Spinal cord (tissue), 10 donors: Measurements from ENCODE around the gene TMEM53. TPM values are rescaled to one million over a fixed set of nuclear protein-coding genes. Genes with fewer than 3 reads are reported as not detected.
A peak's percentile ranks its signal among the peaks of the same experiment; 100 is the strongest.

Source experiments
- DNase-seq, 6 donors: peaks; one replicate each; pipeline versions ENCODE4 v3.0.0 to v3.0.0-alpha.2; 2013 to 2015; ENCODE audit warnings: low spot score in 6 of 6, low read depth in 4 of 6
- H3K27ac ChIP-seq: one replicate; pipeline ENCODE4 v1.5.1; 2013; ENCODE audit warnings: low read depth, low read length, control low read depth
- H3K27me3 ChIP-seq: one replicate; pipeline ENCODE4 v1.6.1; 2013; ENCODE audit warnings: low read length; ENCODE audit not compliant: control insufficient read depth, insufficient read depth
- H3K36me3 ChIP-seq: one replicate; pipeline ENCODE4 v1.6.1; 2013; ENCODE audit warnings: low read length; ENCODE audit not compliant: control insufficient read depth, insufficient read depth
- H3K4me1 ChIP-seq: one replicate; pipeline ENCODE4 v1.6.1; 2013; ENCODE audit warnings: low read length; ENCODE audit not compliant: control insufficient read depth, insufficient read depth
- H3K4me3 ChIP-seq: one replicate; pipeline ENCODE4 v1.5.1; 2013; ENCODE audit warnings: low read depth, low read length, control low read depth
- H3K9me3 ChIP-seq: one replicate; pipeline ENCODE4 v1.6.1; 2013; ENCODE audit warnings: low read length; ENCODE audit not compliant: control insufficient read depth, insufficient read depth
- WGBS: methylation state at CpG from one replicate; pipeline ENCODE4 v1.1.5; 2013; ENCODE audit warnings: missing lambda C conversion rate; ENCODE audit not compliant: insufficient coverage; 5-methylcytosine and 5-hydroxymethylcytosine counted together
- polyA plus RNA-seq, 2 donors: library from polyadenylated mRNA; unstranded; fragments of 120-200 nt; gene quantifications; one replicate each; pipeline ENCODE4 v1.2.1, GENCODE V29; 2013; ENCODE audit not compliant: insufficient read length in 2 of 2
- total RNA-seq, 2 donors: library from RNA; depleted of rRNA in 1 of 2; stranded (reverse); fragments of 120-200 nt in 1 of 2; fragments of >200 nt in 1 of 2; gene quantifications; one replicate each; pipeline versions ENCODE4 v1.2.3 to v1.2.4, GENCODE V29; 2013 to 2014
- donor health status: healthy.

TMEM53 gene
- total and polyA plus RNA-seq, 4 donors = 3.0 to 14.8 (median 11.9) TPM

GRCh38 chr1:44644806-44645205, 29.5 kb downstream of the TMEM53 start:
- Histone ChIP-seq H3K4me3 (no peak overlapping the region), H3K27ac (no peak overlapping the region), H3K36me3 (peaks cover 92% of the 10 kb centered on the region), H3K27me3 (no peaks in the 10 kb centered on the region), H3K4me1 (peaks cover 51% of the 10 kb centered on the region), H3K9me3 (no peaks in the 10 kb centered on the region)
- WGBS = 90% methylated on average over 7 of the region's 7 CpGs
- no peak for DNase-seq

- DNase-seq = peak in 1 of 6 donors; percentile 60
- H3K27ac ChIP-seq = peak overlapping the region; percentile 48
- H3K4me3 ChIP-seq = no peak overlapping the region
- peaks cover 49% of the 10 kb centered on the region for H3K4me1 ChIP-seq
- peaks cover 90% of the 10 kb centered on the region for H3K36me3 ChIP-seq
- no peaks in the 10 kb centered on the region for H3K27me3 ChIP-seq
- WGBS = 66% methylated on average over 5 of the region's 9 CpGs
- no peaks in the 10 kb centered on the region for H3K9me3 ChIP-seq
These were observed 30.5 kb downstream of the TMEM53 start for GRCh38 chr1:44643721-44644334.

GRCh38 chr1:44642925-44643324, 31.4 kb downstream of the TMEM53 start:
- Histone ChIP-seq H3K9me3 (no peaks in the 10 kb centered on the region), H3K36me3 (peaks cover 93% of the 10 kb centered on the region), H3K4me1 (peaks cover 55% of the 10 kb centered on the region), H3K27me3 (no peaks in the 10 kb centered on the region), H3K27ac (no peak overlapping the region), H3K4me3 (no peak overlapping the region)
- DNase-seq = no peak
- WGBS = 81% methylated on average over 3 of the region's 3 CpGs

- Histone ChIP-seq H3K4me1 (peaks cover 62% of the 10 kb centered on the region), H3K4me3 (no peak overlapping the region), H3K27me3 (no peaks in the 10 kb centered on the region), H3K36me3 (peaks cover 94% of the 10 kb centered on the region), H3K27ac (no peak overlapping the region), H3K9me3 (no peaks in the 10 kb centered on the region)
- WGBS = 100% methylated on average over 2 of the region's 2 CpGs
- DNase-seq = no peak
These were observed 32.0 kb downstream of the TMEM53 start for GRCh38 chr1:44642255-44642654.

- DNase-seq = peak in 1 of 6 donors; percentile 61
- WGBS = 69% methylated on average over 11 of the region's 12 CpGs
- H3K4me3 ChIP-seq = no peak overlapping the region
- H3K4me1 ChIP-seq = peaks cover 64% of the 10 kb centered on the region
- no peaks in the 10 kb centered on the region for H3K9me3 ChIP-seq
- H3K27ac ChIP-seq = peak overlapping the region; percentile 16
- peaks cover 95% of the 10 kb centered on the region for H3K36me3 ChIP-seq
- H3K27me3 ChIP-seq = no peaks in the 10 kb centered on the region
These were observed 32.9 kb downstream of the TMEM53 start for GRCh38 chr1:44641126-44642102.

GRCh38 chr1:44640200-44640853, 34.0 kb downstream of the TMEM53 start:
- Histone ChIP-seq H3K27me3 (no peaks in the 10 kb centered on the region), H3K36me3 (peaks cover 95% of the 10 kb centered on the region), H3K9me3 (no peaks in the 10 kb centered on the region), H3K27ac (no peak overlapping the region), H3K4me3 (no peak overlapping the region), H3K4me1 (peaks cover 62% of the 10 kb centered on the region)
- 70% methylated on average over 24 of the region's 24 CpGs for WGBS
- DNase-seq = no peak

- DNase-seq = peak in 2 of 6 donors; percentile 52 to 66
- Histone ChIP-seq H3K27me3 (no peaks in the 10 kb centered on the region), H3K36me3 (peaks cover 76% of the 10 kb centered on the region), H3K9me3 (no peaks in the 10 kb centered on the region), H3K4me1 (peaks cover 42% of the 10 kb centered on the region), H3K4me3 (no peak overlapping the region), H3K27ac (no peak overlapping the region)
- 44% methylated on average over 27 of the region's 27 CpGs for WGBS
These were observed 36.4 kb downstream of the TMEM53 start for GRCh38 chr1:44637702-44638411.

- H3K27ac ChIP-seq = no peak overlapping the region
- peaks cover 46% of the 10 kb centered on the region for H3K4me1 ChIP-seq
These were observed 37.3 kb downstream of the TMEM53 start for GRCh38 chr1:44636688-44637598.

More at GRCh38 chr1:44636688-44637598, 37.3 kb downstream of the TMEM53 start:
- peaks cover 67% of the 10 kb centered on the region for H3K36me3 ChIP-seq
- DNase-seq = peak in 1 of 6 donors; percentile 75
- no peaks in the 10 kb centered on the region for H3K9me3 ChIP-seq
- WGBS = 55% methylated on average over 12 of the region's 13 CpGs
- no peaks in the 10 kb centered on the region for H3K27me3 ChIP-seq
- no peak overlapping the region for H3K4me3 ChIP-seq
